ENCODE results near the gene CCDC57. TPM values are rescaled to one million over a fixed set of nuclear protein-coding genes. Genes with fewer than 3 reads are reported as not detected.
"Not testable (repeated sequence)": the region's sequence is repeated elsewhere in the genome, so short reads cannot be mapped to it uniquely, and the experiment has no call there.

The CCDC57 gene
- total RNA-seq, 4 donors from 2014 or later: 27.1 to 79.9 (median 50.9) TPM

DNA sequence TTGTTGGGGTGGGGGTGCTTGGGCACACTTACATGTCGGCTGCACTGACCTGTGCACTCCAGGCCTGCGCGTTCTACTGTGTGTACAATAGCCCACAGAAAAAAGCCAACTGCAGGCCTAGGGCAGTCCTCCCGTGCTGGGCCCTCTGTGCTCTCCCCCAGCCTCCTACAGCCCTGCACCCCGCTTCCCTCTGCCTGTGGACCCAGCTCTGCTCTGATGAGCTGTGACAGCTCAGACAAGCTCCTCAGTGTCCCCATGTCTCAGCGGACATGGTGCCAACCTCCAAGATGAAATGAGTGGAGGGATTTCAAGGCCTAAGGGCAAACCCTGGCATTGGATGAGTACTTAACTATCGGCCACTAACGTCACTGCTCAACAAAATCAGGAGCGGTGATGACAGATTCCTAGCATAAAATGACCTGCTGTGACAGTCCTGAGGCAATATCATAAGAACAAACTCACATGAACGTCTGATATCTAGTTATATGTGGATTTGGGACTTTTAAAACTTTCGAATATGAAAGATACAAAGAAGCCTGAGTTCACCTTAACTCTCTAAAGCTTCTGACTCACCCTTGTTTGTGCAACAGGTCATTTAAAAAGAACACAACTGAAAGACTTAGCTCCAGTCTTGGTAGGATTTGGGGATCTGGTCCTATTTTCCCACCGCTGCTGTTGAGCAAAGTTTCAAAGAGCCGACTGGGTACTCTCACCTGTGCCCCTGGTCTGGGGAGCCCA lies 34.7 kb downstream of the CCDC57 start:
- DNase-seq: peak; percentile 68 to 71
- Histone ChIP-seq H3K36me3 (peaks cover 0 to under 1% of the 10 kb centered on the region in 2 donors), H3K4me1 (peaks cover 38 to 40% of the 10 kb centered on the region in 2 donors), H3K9me3 (no peaks in the 10 kb centered on the region), H3K27me3 (no peaks in the 10 kb centered on the region), H3K4me3 (replicated peaks in 1 of 3) (no peak overlapping the region), H3K27ac (peak overlapping the region; percentile 76 to 88 (median 83))
- WGBS, 2 donors: 48 to 65% methylated on average over 10 to 13 of the region's 13 CpGs
- TF ChIP-seq POLR2A (IDR thresholded peaks at IDR 0.05): no peak
- TF ChIP-seq, protein P1, sequence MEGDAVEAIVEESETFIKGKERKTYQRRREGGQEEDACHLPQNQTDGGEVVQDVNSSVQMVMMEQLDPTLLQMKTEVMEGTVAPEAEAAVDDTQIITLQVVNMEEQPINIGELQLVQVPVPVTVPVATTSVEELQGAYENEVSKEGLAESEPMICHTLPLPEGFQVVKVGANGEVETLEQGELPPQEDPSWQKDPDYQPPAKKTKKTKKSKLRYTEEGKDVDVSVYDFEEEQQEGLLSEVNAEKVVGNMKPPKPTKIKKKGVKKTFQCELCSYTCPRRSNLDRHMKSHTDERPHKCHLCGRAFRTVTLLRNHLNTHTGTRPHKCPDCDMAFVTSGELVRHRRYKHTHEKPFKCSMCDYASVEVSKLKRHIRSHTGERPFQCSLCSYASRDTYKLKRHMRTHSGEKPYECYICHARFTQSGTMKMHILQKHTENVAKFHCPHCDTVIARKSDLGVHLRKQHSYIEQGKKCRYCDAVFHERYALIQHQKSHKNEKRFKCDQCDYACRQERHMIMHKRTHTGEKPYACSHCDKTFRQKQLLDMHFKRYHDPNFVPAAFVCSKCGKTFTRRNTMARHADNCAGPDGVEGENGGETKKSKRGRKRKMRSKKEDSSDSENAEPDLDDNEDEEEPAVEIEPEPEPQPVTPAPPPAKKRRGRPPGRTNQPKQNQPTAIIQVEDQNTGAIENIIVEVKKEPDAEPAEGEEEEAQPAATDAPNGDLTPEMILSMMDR (IDR thresholded peaks at IDR 0.05): no peak
- intact Hi-C loops (cut with DNase I): no loop called here

- intact Hi-C loops (cut with DNase I): no loop called here
- WGBS, 2 donors: 38 to 48% methylated on average over 11 of the region's 11 CpGs
- no peak overlapping the region for H3K4me3 ChIP-seq (replicated peaks in 1 of 3)
- H3K27ac ChIP-seq: peak overlapping the region; percentile 76 to 88 (median 83)
- H3K36me3 ChIP-seq: peaks cover 0 to 4% of the 10 kb centered on the region in 2 donors
- H3K27me3 ChIP-seq: no peaks in the 10 kb centered on the region
- no peak for TF ChIP-seq POLR2A (IDR thresholded peaks at IDR 0.05)
- TF ChIP-seq, protein P1 (IDR thresholded peaks at IDR 0.05): no peak
- peak; percentile 91 to 93 for DNase-seq
- H3K9me3 ChIP-seq: no peaks in the 10 kb centered on the region
- H3K4me1 ChIP-seq: peaks cover 35 to 36% of the 10 kb centered on the region in 2 donors
These were observed 35.4 kb downstream of the CCDC57 start for GRCh38 chr17:82177276-82177675.

GRCh38 chr17:82175951-82176350 lies 36.7 kb downstream of the CCDC57 start:
- peak; percentile 19 to 41 for DNase-seq
- intact Hi-C loops (cut with DNase I): no loop called here
- Histone ChIP-seq H3K9me3 (no peaks in the 10 kb centered on the region), H3K27ac (peak overlapping the region; percentile 59 to 69 (median 67)), H3K27me3 (no peaks in the 10 kb centered on the region), H3K4me3 (replicated peaks in 1 of 3) (no peak overlapping the region), H3K36me3 (peaks cover 0 to 8% of the 10 kb centered on the region in 2 donors), H3K4me1 (peaks cover 34 to 35% of the 10 kb centered on the region in 2 donors)
- WGBS, 2 donors: 47 to 55% methylated on average over 4 of the region's 4 CpGs
- no peak for TF ChIP-seq POLR2A (IDR thresholded peaks at IDR 0.05)
- TF ChIP-seq, protein P1 (IDR thresholded peaks at IDR 0.05): no peak

GRCh38 chr17:82175201-82175600 lies 37.4 kb downstream of the CCDC57 start:
- no peak for DNase-seq
- TF ChIP-seq POLR2A (IDR thresholded peaks at IDR 0.05): no peak
- TF ChIP-seq, protein P1 (IDR thresholded peaks at IDR 0.05): no peak
- intact Hi-C loops (cut with DNase I): no loop called here
- Histone ChIP-seq H3K27me3 (no peaks in the 10 kb centered on the region), H3K4me3 (replicated peaks in 1 of 3) (no peak overlapping the region), H3K9me3 (no peaks in the 10 kb centered on the region), H3K36me3 (peaks cover 0 to 8% of the 10 kb centered on the region in 2 donors), H3K4me1 (peaks cover 34% of the 10 kb centered on the region in 2 donors), H3K27ac (no peak overlapping the region)
- 90 to 95% methylated on average over 10 of the region's 10 CpGs for WGBS, 2 donors

- DNase-seq; H3K27me3 ChIP-seq; H3K9me3 ChIP-seq; H3K27ac ChIP-seq; H3K36me3 ChIP-seq; intact Hi-C loops (cut with DNase I); H3K4me3 ChIP-seq (replicated peaks in 1 of 3): not testable (repeated sequence)
- H3K4me1 ChIP-seq: peaks cover 25 to 31% of the 10 kb centered on the region in 2 donors
- WGBS, 2 donors: 86 to 89% methylated on average over 15 to 16 of the region's 17 CpGs
These were observed 38.4 kb downstream of the CCDC57 start for GRCh38 chr17:82174042-82174857.

All from thyroid gland (tissue), 4 donors.